HG02571 (cell line): ENCODE data around the gene REM1.
"Not testable (repeated sequence)": the region's sequence is repeated elsewhere in the genome, so short reads cannot be mapped to it uniquely, and the experiment has no call there.

Source experiments
- ATAC-seq: cut with Tn5 transposase; IDR thresholded peaks from one replicate; pipeline ENCODE4 v1.9.1; 2021; ENCODE audit warnings: mild to moderate bottlenecking, moderate library complexity; ENCODE audit not compliant: unreplicated experiment

Gene REM1, protein sequence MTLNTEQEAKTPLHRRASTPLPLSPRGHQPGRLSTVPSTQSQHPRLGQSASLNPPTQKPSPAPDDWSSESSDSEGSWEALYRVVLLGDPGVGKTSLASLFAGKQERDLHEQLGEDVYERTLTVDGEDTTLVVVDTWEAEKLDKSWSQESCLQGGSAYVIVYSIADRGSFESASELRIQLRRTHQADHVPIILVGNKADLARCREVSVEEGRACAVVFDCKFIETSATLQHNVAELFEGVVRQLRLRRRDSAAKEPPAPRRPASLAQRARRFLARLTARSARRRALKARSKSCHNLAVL

GRCh38 chr20:31474758-31475427 lies at the start of gene REM1, which contains the start of gene DEFB124:
TSS of gene REM1 (plus strand) at chr20:31475288. CDS start at chr20:31476446, 1,158 bp downstream.
TSS of gene DEFB124 (minus strand) at chr20:31475127. CDS start at chr20:31473013, 2,114 bp downstream.
- ATAC-seq: no peak

- ATAC-seq: no peak
Observed at GRCh38 chr20:31425797-31426196, 49.3 kb upstream of the REM1 start.

- not testable (repeated sequence) for ATAC-seq
Observed at GRCh38 chr20:31426891-31427551, 48.1 kb upstream of the REM1 start.

- ATAC-seq: not testable (repeated sequence)
Observed at GRCh38 chr20:31427576-31427975, 47.5 kb upstream of the REM1 start.

DNA sequence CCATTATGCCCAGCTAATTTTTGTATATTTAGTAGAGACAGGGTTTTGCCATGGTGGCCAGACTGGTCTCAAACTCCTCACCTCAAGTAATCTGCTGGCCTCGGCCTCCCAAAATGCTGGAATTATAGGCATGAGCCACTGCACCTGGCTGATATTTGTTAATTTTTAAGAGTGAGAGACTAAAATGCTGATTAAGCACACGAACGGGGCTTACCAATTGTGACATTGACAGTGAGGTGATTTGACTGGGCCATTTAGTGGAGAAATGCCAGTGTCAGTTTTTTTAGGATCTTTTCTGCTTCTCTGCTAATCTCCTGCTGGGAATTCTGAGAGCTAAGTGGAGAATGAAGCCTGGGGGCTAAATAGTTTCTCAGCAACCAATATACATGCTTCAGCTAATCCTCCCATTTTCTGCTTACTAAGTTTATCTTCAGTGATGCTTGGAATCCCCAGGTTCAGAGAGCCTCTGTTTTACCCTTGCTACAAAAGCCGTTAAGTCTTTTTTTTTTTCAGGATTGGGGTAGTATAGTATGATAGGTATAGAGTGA lies 44.4 kb upstream of the REM1 start:
- ATAC-seq: no peak

- ATAC-seq: no peak
Observed at GRCh38 chr20:31440012-31440659, 35.0 kb upstream of the REM1 start, which contains the start of gene DEFB123. TSS of gene DEFB123 (plus strand) at chr20:31440632. CDS start at chr20:31440699, 67 bp downstream.

GRCh38 chr20:31446084-31446819 lies 28.8 kb upstream of the REM1 start:
- ATAC-seq: no peak

GRCh38 chr20:31449511-31450414 lies 25.3 kb upstream of the REM1 start:
- ATAC-seq: no peak

DNA sequence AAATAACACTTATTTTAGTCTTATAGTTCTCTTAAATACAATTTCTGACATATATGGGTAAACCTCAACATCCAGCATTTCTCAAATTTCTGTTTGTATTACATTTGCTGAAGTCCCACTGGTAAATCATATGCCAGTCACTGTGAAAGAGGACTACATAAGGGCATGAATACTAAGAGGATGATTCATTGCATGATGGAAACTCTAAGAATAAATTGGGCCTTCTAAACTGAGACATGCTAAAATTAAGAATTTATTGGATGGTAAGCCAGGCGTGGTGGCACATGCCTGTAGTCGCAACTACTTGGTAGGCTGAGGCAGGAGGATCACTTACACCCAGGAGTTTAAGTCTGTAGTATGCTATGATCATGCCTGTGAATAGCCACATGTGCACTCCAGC lies 22.5 kb upstream of the REM1 start:
- no peak for ATAC-seq

GRCh38 chr20:31454361-31454760 lies 20.7 kb upstream of the REM1 start:
- ATAC-seq: no peak

GRCh38 chr20:31470946-31471345 lies 4.1 kb upstream of the REM1 start:
- not testable (repeated sequence) for ATAC-seq

DNA sequence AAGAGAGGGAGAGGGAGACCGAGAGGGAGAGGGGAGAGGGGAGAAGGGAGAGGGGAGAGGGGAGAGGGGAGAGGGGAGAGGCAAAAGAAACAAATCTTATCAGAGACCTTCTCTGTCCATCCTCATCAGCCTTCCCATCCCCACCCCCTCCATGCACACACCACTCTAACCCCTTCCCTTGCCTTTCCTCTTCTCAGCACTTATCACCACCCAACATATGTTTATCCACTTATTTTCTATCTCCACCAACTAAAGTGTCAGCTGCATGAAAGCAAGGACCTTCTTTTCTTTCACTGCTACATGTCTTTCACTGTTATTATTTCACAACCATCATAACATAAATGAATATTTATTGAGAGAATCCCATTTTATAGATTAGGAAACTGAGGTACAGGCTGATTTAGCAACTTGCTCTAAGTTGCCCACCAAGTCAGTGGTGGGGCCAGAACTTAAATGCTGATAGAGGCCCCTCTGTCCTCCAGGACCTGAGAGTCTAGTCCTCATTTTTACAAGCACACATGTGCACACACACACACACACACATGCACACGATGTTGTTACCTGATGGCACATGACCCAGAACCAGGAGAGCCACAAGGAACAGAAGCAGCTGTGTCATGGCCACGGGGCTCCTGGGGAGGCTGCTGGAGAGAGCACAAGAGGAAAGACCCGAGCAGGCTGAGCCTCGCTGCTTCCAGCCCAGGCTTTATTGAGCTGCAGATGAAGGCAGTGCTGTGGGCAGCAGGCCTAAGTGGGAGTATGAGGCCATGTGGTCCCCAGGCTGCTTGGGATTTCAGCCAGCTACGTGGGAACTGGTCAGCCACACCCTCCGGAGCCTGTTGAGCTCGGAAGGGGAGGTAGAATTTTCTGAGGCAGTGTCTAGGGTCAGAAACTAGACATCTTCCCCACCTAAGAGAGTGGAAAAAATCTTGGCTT lies 2.4 kb upstream of the REM1 start:
- no peak for ATAC-seq

- no peak for ATAC-seq
Observed at GRCh38 chr20:31473331-31474096, 1.6 kb upstream of the REM1 start.

DNA sequence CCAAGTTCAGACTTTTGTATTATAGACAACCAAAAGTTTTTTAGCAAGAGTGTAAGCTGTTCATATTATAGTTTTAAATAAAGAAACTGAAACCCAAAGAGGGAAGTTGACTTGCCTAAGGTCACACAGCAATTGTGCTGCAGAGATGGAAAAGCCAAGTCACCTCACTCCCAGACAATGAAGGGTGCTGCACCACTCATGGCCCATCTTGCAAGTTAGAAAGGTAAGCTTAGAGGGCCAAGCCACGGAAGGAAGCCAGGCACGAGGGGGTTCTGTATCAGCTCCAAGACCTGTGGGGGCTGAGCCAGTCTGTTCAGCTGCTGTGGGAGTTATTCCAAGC lies 1.0 kb upstream of the REM1 start:
- ATAC-seq: no peak

GRCh38 chr20:31475472-31476293 lies 595 bp downstream of the REM1 start:
- ATAC-seq: no peak

- no peak for ATAC-seq
Observed at GRCh38 chr20:31476294-31476585, 1.2 kb downstream of the REM1 start.
